Measurements from ENCODE around the gene VSNL1. TPM values are rescaled to one million over a fixed set of nuclear protein-coding genes. Genes with fewer than 3 reads are reported as not detected.

VSNL1 gene
- total RNA-seq, 1 experiment from 2014 or later: 0.43 TPM

DNA sequence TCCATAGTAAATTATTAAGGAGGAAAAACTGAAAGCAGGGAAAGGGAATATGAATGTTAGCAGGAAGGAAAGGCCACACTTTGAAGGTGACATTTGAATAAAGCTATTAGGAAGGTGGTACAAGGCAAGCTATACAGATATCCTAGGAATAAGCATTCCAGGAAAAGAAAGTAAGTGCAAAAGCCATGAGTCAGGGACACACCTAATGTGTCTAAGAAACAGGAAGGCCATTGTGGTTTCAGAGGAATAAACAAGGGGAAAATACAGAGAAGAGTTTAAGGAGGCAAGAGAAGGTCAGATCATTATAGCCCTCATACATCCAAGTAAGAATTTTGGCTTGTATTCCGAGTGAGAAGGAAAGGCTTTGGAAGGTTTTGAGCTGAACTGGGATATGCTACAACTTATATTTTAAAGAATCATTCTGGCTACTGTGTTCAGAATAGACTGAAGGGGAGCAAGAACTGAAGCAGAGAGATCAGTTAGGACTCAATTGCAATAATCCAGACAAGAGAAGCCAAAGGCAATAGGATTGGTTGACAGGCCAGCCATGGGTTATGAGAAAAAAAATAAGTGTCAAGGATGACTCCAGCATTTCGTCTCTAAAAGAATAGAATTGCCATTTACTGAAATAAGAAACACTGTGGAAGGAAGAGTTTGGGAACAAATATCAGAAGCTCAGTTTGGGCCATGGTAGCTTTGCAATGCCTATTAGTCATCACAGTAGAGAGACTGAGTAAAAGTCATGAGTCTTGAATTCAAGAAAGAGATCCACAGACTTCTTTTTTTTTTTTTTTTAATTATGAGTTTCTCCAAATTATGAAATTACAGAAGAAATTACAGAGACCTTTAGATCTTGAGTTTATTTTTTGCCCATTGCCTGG lies 33.5 kb upstream of the VSNL1 start:
- no peaks in the 10 kb centered on the region for H3K27me3 ChIP-seq (replicated peaks; ENCODE audit: control insufficient read depth, insufficient read depth, low read length)
- no peak overlapping the region for H3K4me3 ChIP-seq (ENCODE audit: low read depth, low read length)
- intact Hi-C loops (cut with micrococcal nuclease; ENCODE audit: unreplicated experiment): no loop called here
- no peak overlapping the region for H3K27ac Mint-ChIP-seq (ENCODE audit: unreplicated experiment)
- POLR2A ChIA-PET: no interaction called here
- no peaks in the 10 kb centered on the region for H3K4me1 Mint-ChIP-seq (ENCODE audit: low read depth, unreplicated experiment)
- TF ChIP-seq, protein P1, sequence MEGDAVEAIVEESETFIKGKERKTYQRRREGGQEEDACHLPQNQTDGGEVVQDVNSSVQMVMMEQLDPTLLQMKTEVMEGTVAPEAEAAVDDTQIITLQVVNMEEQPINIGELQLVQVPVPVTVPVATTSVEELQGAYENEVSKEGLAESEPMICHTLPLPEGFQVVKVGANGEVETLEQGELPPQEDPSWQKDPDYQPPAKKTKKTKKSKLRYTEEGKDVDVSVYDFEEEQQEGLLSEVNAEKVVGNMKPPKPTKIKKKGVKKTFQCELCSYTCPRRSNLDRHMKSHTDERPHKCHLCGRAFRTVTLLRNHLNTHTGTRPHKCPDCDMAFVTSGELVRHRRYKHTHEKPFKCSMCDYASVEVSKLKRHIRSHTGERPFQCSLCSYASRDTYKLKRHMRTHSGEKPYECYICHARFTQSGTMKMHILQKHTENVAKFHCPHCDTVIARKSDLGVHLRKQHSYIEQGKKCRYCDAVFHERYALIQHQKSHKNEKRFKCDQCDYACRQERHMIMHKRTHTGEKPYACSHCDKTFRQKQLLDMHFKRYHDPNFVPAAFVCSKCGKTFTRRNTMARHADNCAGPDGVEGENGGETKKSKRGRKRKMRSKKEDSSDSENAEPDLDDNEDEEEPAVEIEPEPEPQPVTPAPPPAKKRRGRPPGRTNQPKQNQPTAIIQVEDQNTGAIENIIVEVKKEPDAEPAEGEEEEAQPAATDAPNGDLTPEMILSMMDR (IDR thresholded peaks at IDR 0.05; ENCODE audit: insufficient read depth in 1 of 2, low read depth in 1 of 2, low read length in 1 of 2, severe bottlenecking in 1 of 2, unreplicated experiment in 1 of 2): no peak
- no peaks in the 10 kb centered on the region for H3K4me1 ChIP-seq
- no TSS peak for BruUV-seq (replicated peaks)
- no peaks in the 10 kb centered on the region for H3K9me3 Mint-ChIP-seq (ENCODE audit: unreplicated experiment)
- H3K9me3 ChIP-seq: no peaks in the 10 kb centered on the region
- peaks cover 3% of the 10 kb centered on the region for H3K27me3 Mint-ChIP-seq (ENCODE audit: insufficient read depth, unreplicated experiment)
- no peak for DNase-seq
- no peaks in the 10 kb centered on the region for H3K36me3 ChIP-seq (ENCODE audit: control insufficient read depth, insufficient read depth, low read length)
- CTCF ChIA-PET: no interaction called here
- no peaks in the 10 kb centered on the region for H3K36me3 Mint-ChIP-seq (ENCODE audit: insufficient read depth, unreplicated experiment)
- H3K4me3 Mint-ChIP-seq (ENCODE audit: unreplicated experiment): no peak overlapping the region

DNA sequence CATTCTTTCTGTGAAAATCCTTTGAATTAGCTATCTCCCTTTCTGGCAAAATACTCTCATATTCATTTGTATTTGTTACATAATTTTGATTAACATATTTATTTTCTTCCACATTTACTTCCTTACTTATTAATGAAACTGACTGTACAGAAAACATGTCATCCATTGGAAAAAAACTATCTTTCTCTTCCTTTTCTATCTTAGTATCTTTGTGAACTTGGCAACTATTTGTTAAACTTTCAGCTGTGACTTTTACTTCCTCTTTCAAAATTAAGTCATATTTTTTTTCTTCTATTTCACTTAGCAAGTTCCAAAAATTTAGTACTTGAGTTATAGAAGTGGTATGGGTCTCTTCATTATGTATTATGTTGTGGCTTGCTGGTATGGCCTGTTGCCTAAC lies 24.8 kb upstream of the VSNL1 start:
- Mint-ChIP-seq H3K4me1 (ENCODE audit: low read depth, unreplicated experiment) (no peaks in the 10 kb centered on the region), H3K36me3 (ENCODE audit: insufficient read depth, unreplicated experiment) (peaks cover 16% of the 10 kb centered on the region), H3K27ac (ENCODE audit: unreplicated experiment) (no peak overlapping the region), H3K9me3 (ENCODE audit: unreplicated experiment) (no peaks in the 10 kb centered on the region), H3K4me3 (ENCODE audit: unreplicated experiment) (no peak overlapping the region), H3K27me3 (ENCODE audit: insufficient read depth, unreplicated experiment) (peaks cover 14% of the 10 kb centered on the region)
- POLR2A ChIA-PET: no interaction called here
- H3K4me3 ChIP-seq (ENCODE audit: low read depth, low read length): no peak overlapping the region
- no peaks in the 10 kb centered on the region for H3K27me3 ChIP-seq (replicated peaks; ENCODE audit: control insufficient read depth, insufficient read depth, low read length)
- intact Hi-C loops (cut with micrococcal nuclease; ENCODE audit: unreplicated experiment): no loop called here
- no peaks in the 10 kb centered on the region; the same call in 1 of the 2 replicates for H3K9me3 ChIP-seq
- TF ChIP-seq, protein P1 (IDR thresholded peaks at IDR 0.05; ENCODE audit: insufficient read depth in 1 of 2, low read depth in 1 of 2, low read length in 1 of 2, severe bottlenecking in 1 of 2, unreplicated experiment in 1 of 2): no peak
- no peaks in the 10 kb centered on the region for H3K4me1 ChIP-seq
- no peak for DNase-seq
- CTCF ChIA-PET: no interaction called here
- H3K36me3 ChIP-seq (ENCODE audit: control insufficient read depth, insufficient read depth, low read length): no peaks in the 10 kb centered on the region
- BruUV-seq (replicated peaks): no TSS peak

DNA sequence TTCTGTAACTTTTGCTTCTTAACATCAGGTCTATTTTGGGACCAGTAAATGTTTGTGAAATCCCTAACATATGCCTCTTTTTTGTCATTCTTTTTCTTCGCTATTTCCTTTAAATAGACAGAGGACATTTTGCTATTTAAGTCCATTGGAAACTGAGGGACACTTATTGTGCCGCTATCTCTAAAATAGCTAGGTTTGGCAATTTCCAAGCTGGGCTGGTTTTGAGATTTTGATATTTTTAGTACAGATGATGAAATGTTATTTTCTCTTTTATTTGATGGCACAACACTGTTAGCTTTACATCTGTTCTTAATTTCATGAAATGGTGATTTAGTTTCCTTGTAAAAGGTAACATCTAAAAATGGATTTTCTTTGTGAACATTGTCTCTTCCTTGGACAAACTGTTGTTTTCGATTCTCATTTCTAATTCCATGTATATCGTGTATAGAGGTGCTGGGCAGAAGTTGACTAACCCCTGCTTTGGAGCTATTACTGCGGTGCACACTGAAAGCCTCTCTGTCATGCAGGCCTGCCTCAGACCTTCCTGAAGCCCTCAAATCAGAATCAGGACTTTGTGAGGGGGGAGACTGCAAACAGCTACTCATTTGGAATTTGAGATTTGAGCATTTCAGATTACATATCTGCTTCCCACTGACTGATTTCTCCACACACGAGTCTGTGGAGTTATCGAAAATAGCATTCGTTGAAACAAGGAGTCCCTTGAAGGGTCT lies 22.9 kb upstream of the VSNL1 start:
- no peak for DNase-seq
- H3K4me3 ChIP-seq (ENCODE audit: low read depth, low read length): peak overlapping the region; percentile 39
- intact Hi-C loops (cut with micrococcal nuclease; ENCODE audit: unreplicated experiment): loop anchor here (1.0 kb wide), 1 partner anchor 23 kb away; the partner anchor contains the start of gene VSNL1
- H3K36me3 ChIP-seq (ENCODE audit: control insufficient read depth, insufficient read depth, low read length): no peaks in the 10 kb centered on the region
- H3K27me3 Mint-ChIP-seq (ENCODE audit: insufficient read depth, unreplicated experiment): peaks cover 20% of the 10 kb centered on the region
- TF ChIP-seq, protein P1 (IDR thresholded peaks at IDR 0.05; ENCODE audit: insufficient read depth in 1 of 2, low read depth in 1 of 2, low read length in 1 of 2, severe bottlenecking in 1 of 2, unreplicated experiment in 1 of 2): no peak
- no peaks in the 10 kb centered on the region for H3K9me3 Mint-ChIP-seq (ENCODE audit: unreplicated experiment)
- CTCF ChIA-PET: no interaction called here
- POLR2A ChIA-PET: no interaction called here
- H3K27me3 ChIP-seq (replicated peaks; ENCODE audit: control insufficient read depth, insufficient read depth, low read length): no peaks in the 10 kb centered on the region
- H3K4me3 Mint-ChIP-seq (ENCODE audit: unreplicated experiment): peak overlapping the region; percentile 66
- no TSS peak for BruUV-seq (replicated peaks)
- no peak overlapping the region for H3K27ac Mint-ChIP-seq (ENCODE audit: unreplicated experiment)
- no peaks in the 10 kb centered on the region for H3K4me1 ChIP-seq
- no peaks in the 10 kb centered on the region; the same call in 1 of the 2 replicates for H3K9me3 ChIP-seq
- no peaks in the 10 kb centered on the region for H3K4me1 Mint-ChIP-seq (ENCODE audit: low read depth, unreplicated experiment)
- peaks cover 16% of the 10 kb centered on the region for H3K36me3 Mint-ChIP-seq (ENCODE audit: insufficient read depth, unreplicated experiment)
